BJ (cell line): Measurements from ENCODE around the gene GATM. TPM values are rescaled to one million over a fixed set of nuclear protein-coding genes. Genes with fewer than 3 reads are reported as not detected.

ENCODE experiments used
- CTCF ChIA-PET: fragments of 350-600 bp; formaldehyde crosslinking; extraction: SDS; loops from one replicate; lab custom pipeline; 2021; ENCODE audit warnings: antibody characterized with exemption, inconsistent platforms; lab: Yijun Ruan, JAX
- POLR2A ChIA-PET: fragments of 300-600 bp; sonication (Branson Sonifier 250); formaldehyde crosslinking; extraction: SDS; loops from one replicate; lab custom pipeline; 2021; ENCODE audit warnings: antibody characterized with exemption; lab: Charles Lee
- DNase-seq: peaks from one replicate; pipeline ENCODE4 v3.0.0-alpha.2; 2011; ENCODE audit warnings: low read depth
- H3K27me3 ChIP-seq: 2 replicates; pipeline ENCODE4 v1.6.0; 2011; ENCODE audit warnings: low read length; ENCODE audit not compliant: control insufficient read depth, insufficient read depth
- H3K36me3 ChIP-seq: 2 replicates; pipeline ENCODE4 v1.5.1; 2011; ENCODE audit warnings: low read length; ENCODE audit not compliant: control insufficient read depth, insufficient read depth
- H3K4me3 ChIP-seq: 2 replicates; pipeline ENCODE4 v1.5.1; 2011; ENCODE audit warnings: low read depth, mild to moderate bottlenecking, control low read depth, low read length
- polyA plus RNA-seq: library from polyadenylated mRNA; depleted of rRNA; stranded (reverse); fragments of >200 nt; gene quantifications from 2 replicates; pipeline ENCODE4 v1.2.3, GENCODE V29; 2011
- TF ChIP-seq, protein P1 (sequence below): IDR thresholded peaks from 2 replicates; pipeline ENCODE4 v1.5.1; 2011; ENCODE audit warnings: low read depth, mild to moderate bottlenecking, control low read depth, inconsistent platforms, low read length, moderate library complexity; ENCODE audit not compliant: insufficient read depth

GATM gene
- polyA plus RNA-seq, 1 experiment = 0.10 TPM

- Histone ChIP-seq H3K4me3 (no peak overlapping the region), H3K36me3 (no peaks in the 10 kb centered on the region), H3K27me3 (peaks cover 9% of the 10 kb centered on the region)
- no peak for DNase-seq
- TF ChIP-seq, protein P1, sequence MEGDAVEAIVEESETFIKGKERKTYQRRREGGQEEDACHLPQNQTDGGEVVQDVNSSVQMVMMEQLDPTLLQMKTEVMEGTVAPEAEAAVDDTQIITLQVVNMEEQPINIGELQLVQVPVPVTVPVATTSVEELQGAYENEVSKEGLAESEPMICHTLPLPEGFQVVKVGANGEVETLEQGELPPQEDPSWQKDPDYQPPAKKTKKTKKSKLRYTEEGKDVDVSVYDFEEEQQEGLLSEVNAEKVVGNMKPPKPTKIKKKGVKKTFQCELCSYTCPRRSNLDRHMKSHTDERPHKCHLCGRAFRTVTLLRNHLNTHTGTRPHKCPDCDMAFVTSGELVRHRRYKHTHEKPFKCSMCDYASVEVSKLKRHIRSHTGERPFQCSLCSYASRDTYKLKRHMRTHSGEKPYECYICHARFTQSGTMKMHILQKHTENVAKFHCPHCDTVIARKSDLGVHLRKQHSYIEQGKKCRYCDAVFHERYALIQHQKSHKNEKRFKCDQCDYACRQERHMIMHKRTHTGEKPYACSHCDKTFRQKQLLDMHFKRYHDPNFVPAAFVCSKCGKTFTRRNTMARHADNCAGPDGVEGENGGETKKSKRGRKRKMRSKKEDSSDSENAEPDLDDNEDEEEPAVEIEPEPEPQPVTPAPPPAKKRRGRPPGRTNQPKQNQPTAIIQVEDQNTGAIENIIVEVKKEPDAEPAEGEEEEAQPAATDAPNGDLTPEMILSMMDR = no peak
- ChIA-PET POLR2A (no interaction called here), CTCF (interaction anchor here (0.6 to 1.5 kb wide), 4 partner anchors 199 to 426 kb away, joined by 3 to 4 read pairs (median 3); no protein-coding TSS in a partner anchor)
These were observed 18.8 kb upstream of the GATM start for GRCh38 chr15:45397116-45397665.

GRCh38 chr15:45395943-45396342 lies 17.6 kb upstream of the GATM start:
- CTCF ChIA-PET = interaction anchor here (1.4 kb wide), 1 partner anchor 191 kb away, joined by 5 read pairs; no protein-coding TSS in a partner anchor

DNA sequence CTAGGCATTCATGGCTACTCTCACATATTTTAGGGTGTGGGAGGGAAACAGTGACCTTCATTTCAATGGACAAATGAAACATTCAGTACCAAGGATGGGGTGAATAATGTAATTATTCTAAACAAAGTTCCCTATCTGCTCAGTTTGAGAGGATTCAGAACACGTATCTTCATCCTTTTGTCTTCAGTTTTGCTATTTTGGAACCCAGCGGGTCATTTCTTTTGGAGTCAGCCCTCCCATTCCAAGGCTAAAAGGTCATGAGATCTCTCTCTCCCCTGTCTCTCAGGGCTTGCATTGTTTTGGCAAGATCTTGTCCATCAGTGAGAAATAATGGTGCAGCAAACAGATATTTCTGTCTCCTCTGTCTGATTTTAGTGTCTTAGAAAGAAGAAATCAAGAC lies 16.3 kb upstream of the GATM start:
- ChIA-PET POLR2A (no interaction called here), CTCF (no interaction called here)
- H3K27me3 ChIP-seq = peaks cover 11% of the 10 kb centered on the region
- no peaks in the 10 kb centered on the region for H3K36me3 ChIP-seq
- no peak overlapping the region for H3K4me3 ChIP-seq
- TF ChIP-seq, protein P1 = no peak
- DNase-seq = no peak

More at GRCh38 chr15:45395943-45396342, 17.6 kb upstream of the GATM start:
- Histone ChIP-seq H3K36me3 (no peaks in the 10 kb centered on the region), H3K4me3 (no peak overlapping the region), H3K27me3 (peaks cover 9% of the 10 kb centered on the region)
- TF ChIP-seq, protein P1 = no peak
- POLR2A ChIA-PET = no interaction called here
- no peak for DNase-seq

DNA sequence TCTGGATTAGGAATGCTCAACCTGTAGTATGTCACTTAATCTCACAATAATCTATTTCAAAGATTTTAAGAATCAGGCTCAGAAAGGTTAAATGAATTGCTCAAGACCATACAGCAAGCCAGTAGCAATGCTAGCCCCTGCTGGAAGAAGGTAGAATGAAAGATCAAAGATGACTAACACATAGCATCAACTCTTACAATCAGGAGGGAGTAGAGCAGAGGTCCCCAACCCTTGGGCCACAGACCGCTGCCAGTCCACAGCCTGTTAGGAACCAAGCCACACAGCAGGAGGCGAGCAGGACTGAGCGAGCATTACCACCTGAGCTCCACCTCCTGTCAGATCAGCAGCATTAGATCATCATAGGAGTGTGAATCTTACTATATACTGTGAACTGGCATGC lies 15.5 kb upstream of the GATM start:
- ChIA-PET POLR2A (no interaction called here), CTCF (interaction anchor here (1.0 kb wide), 1 partner anchor 18 kb away, joined by 3 read pairs; no protein-coding TSS in a partner anchor)
- Histone ChIP-seq H3K27me3 (peaks cover 9% of the 10 kb centered on the region), H3K4me3 (no peak overlapping the region), H3K36me3 (no peaks in the 10 kb centered on the region)
- TF ChIP-seq, protein P1 = peak; percentile 11; the same call in 1 of the 2 replicates
- DNase-seq = no peak

GRCh38 chr15:45392584-45392855 lies 14.2 kb upstream of the GATM start:
- TF ChIP-seq, protein P1 = no peak
- DNase-seq = no peak
- no peaks in the 10 kb centered on the region for H3K36me3 ChIP-seq
- POLR2A ChIA-PET = no interaction called here
- H3K27me3 ChIP-seq = peaks cover 7% of the 10 kb centered on the region
- CTCF ChIA-PET = interaction anchor here (1.0 to 1.3 kb wide), 2 partner anchors 11 to 187 kb away, joined by 3 read pairs; no protein-coding TSS in a partner anchor
- H3K4me3 ChIP-seq = no peak overlapping the region
